Measurements from ENCODE around the gene ELANE.

ELANE gene

DNA sequence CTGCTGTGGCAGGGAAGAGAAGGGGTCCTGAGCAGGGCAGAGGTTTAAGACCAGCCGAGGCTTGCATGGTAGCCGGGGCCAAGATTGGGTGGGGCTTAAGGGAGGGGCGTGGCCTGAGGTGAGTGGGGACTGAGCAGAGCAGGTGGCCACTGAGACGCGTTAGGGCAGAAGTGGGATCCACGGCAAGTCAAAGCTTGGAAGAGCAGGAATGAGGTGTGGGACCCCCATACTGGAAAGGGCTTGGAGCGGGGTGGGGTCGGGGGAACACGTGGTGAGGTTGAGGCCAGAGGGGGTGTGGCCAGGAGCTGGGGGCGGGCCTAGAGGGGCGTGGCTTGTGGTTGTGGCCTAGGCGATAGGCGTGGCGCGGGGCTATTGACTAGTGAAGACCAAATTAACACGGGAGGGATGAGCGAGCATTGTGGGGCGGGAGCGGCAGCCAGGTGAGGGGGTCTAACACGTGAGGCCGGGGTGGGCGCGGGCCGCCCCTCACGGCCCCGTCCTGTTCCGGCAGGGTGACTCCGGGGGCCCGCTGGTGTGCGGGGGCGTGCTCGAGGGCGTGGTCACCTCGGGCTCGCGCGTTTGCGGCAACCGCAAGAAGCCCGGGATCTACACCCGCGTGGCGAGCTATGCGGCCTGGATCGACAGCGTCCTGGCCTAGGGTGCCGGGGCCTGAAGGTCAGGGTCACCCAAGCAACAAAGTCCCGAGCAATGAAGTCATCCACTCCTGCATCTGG lies 10.6 kb downstream of the ELANE start:
- ChIA-PET CTCF (interaction anchor here (0.9 to 4.0 kb wide), 16 partner anchors 11 to 205 kb away, joined by 3 to 28 read pairs (median 9); partner anchors contain the start of genes KISS1R, MED16, RNU6-9 and WDR18), POLR2A (interaction anchor here (1.2 kb wide), 1 partner anchor 9 kb away, joined by 5 read pairs; no protein-coding TSS in a partner anchor)
- TF ChIP-seq CTCF (IDR thresholded peaks at IDR 0.05; ENCODE audit: control extremely low read depth, extremely low read depth, low read depth, missing control alignments): no peak
- DNase-seq (ENCODE audit: extremely low spot score): peak; percentile 80

DNA sequence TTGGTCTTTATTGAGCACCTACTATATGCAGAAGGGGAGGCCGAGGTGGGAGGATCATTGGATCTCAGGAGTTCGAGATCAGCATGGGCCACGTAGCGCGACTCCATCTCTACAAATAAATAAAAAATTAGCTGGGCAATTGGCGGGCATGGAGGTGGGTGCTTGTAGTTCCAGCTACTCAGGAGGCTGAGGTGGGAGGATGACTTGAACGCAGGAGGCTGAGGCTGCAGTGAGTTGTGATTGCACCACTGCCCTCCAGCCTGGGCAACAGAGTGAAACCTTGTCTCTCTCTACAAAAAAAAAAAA lies 11.2 kb downstream of the ELANE start:
- DNase-seq (ENCODE audit: extremely low spot score): no peak
- TF ChIP-seq CTCF (IDR thresholded peaks at IDR 0.05; ENCODE audit: control extremely low read depth, extremely low read depth, low read depth, missing control alignments): no peak
- POLR2A ChIA-PET: interaction anchor here (1.2 kb wide), 1 partner anchor 9 kb away, joined by 5 read pairs; no protein-coding TSS in a partner anchor
- CTCF ChIA-PET: interaction anchor here (0.6 to 4.0 kb wide), 32 partner anchors 11 to 204 kb away, joined by 3 to 28 read pairs (median 4); partner anchors contain the start of genes KISS1R, MED16, PRTN3 and RNU6-9

GRCh38 chr19:866769-867300 lies 14.7 kb downstream of the ELANE start:
- ChIA-PET POLR2A (no interaction called here), CTCF (interaction anchor here (2.0 kb wide), 1 partner anchor 57 kb away, joined by 6 read pairs; no protein-coding TSS in a partner anchor)
- no peak for TF ChIP-seq CTCF (IDR thresholded peaks at IDR 0.05; ENCODE audit: control extremely low read depth, extremely low read depth, low read depth, missing control alignments)
- no peak for DNase-seq (ENCODE audit: extremely low spot score)

GRCh38 chr19:867301-867793 lies 15.2 kb downstream of the ELANE start:
- ChIA-PET CTCF (no interaction called here), POLR2A (no interaction called here)
- no peak for DNase-seq (ENCODE audit: extremely low spot score)
- no peak for TF ChIP-seq CTCF (IDR thresholded peaks at IDR 0.05; ENCODE audit: control extremely low read depth, extremely low read depth, low read depth, missing control alignments)

DNA sequence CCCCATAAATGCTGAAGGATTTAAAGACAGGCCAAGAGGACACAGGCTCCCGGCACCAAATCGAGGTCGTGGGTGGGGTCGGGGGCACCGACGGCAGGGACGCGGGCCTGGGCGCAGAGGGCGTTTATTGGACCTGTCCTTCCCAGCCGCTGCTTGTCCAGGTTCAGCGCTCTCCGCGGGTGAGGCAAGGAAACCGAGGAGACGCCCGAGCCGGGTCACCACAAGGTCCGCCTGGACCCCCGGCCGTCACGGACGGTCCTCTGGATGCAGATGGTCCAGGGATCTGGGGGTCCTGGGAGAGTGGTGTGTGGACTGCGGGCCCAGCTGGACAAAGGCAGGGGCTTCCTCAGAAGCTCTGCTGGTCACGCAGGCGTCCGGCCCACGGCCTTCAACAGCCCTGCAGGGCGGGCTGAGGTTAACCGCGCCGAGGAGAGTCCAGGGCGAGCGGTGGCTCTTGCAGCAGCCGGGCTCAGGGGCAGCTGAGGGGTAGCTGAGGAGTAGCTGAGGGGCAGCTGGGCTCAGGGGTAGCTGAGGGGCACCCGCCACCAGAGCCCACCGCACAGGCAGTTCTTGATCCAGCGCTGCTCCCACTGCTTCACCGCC lies 15.9 kb downstream of the ELANE start:
- no peak for DNase-seq (ENCODE audit: extremely low spot score)

More for the DNA sequence above, 15.9 kb downstream of the ELANE start:
- ChIA-PET POLR2A (no interaction called here), CTCF (no interaction called here)
- TF ChIP-seq CTCF (IDR thresholded peaks at IDR 0.05; ENCODE audit: control extremely low read depth, extremely low read depth, low read depth, missing control alignments): no peak

Data from GM10248 (cell line).